Left kidney (tissue), 2 donors: ENCODE measurements around the gene ZNF831. TPM values are rescaled to one million over a fixed set of nuclear protein-coding genes. Genes with fewer than 3 reads are reported as not detected.

Experiments
- DNase-seq: peaks from one replicate; pipeline ENCODE4 v3.0.0-alpha.2; 2013
- polyA plus RNA-seq: library from polyadenylated mRNA; unstranded; fragments of 120-200 nt; gene quantifications from one replicate; pipeline ENCODE4 v1.2.1, GENCODE V29; 2013; ENCODE audit not compliant: insufficient read length

ZNF831 gene
- polyA plus RNA-seq, 1 donor, result 0.15 TPM

GRCh38 chr20:59157961-59158541 is 5.6 kb upstream of the ZNF831 start:
- no peak for DNase-seq

- DNase-seq, result no peak
Measured at GRCh38 chr20:59158673-59159072, 4.9 kb upstream of the ZNF831 start.

- DNase-seq, result no peak
Measured at GRCh38 chr20:59159091-59159490, 4.5 kb upstream of the ZNF831 start.

- no peak for DNase-seq
Measured at GRCh38 chr20:59159493-59160376, 3.9 kb upstream of the ZNF831 start.

GRCh38 chr20:59160389-59161115 is 3.1 kb upstream of the ZNF831 start:
- no peak for DNase-seq

GRCh38 chr20:59161721-59162120 is 1.9 kb upstream of the ZNF831 start:
- no peak for DNase-seq

GRCh38 chr20:59164686-59165391 is 1.2 kb downstream of the ZNF831 start:
- no peak for DNase-seq

- no peak for DNase-seq
Measured at GRCh38 chr20:59165396-59165795, 1.8 kb downstream of the ZNF831 start.

GRCh38 chr20:59165891-59166709 is 2.5 kb downstream of the ZNF831 start:
- DNase-seq, result no peak

- no peak for DNase-seq
Measured at GRCh38 chr20:59170406-59171349, 7.1 kb downstream of the ZNF831 start.

- no peak for DNase-seq
Measured at GRCh38 chr20:59171986-59172385, 8.4 kb downstream of the ZNF831 start.

GRCh38 chr20:59173938-59174491 is 10.4 kb downstream of the ZNF831 start:
- no peak for DNase-seq

- DNase-seq, result no peak
Measured at GRCh38 chr20:59175002-59175401, 11.4 kb downstream of the ZNF831 start.

- DNase-seq, result no peak
Measured at GRCh38 chr20:59175861-59176260, 12.2 kb downstream of the ZNF831 start.

- DNase-seq, result no peak
Measured at GRCh38 chr20:59176812-59177211, 13.2 kb downstream of the ZNF831 start.

GRCh38 chr20:59177266-59178250 is 13.9 kb downstream of the ZNF831 start:
- DNase-seq, result no peak

- no peak for DNase-seq
Measured at GRCh38 chr20:59178983-59179595, 15.5 kb downstream of the ZNF831 start.

- no peak for DNase-seq
Measured at GRCh38 chr20:59179988-59180387, 16.4 kb downstream of the ZNF831 start.
